ENCODE results near the gene CCDC61.

CCDC61 gene

GRCh38 chr19:45981350-45981749, 13.9 kb upstream of the CCDC61 start:
- TF ChIP-seq ARNTL (CRISPR knock-in tag; IDR thresholded peaks at IDR 0.05; ENCODE audit: borderline replicate concordance, low read depth) (no peak), OSR1 (CRISPR knock-in tag; IDR thresholded peaks at IDR 0.05) (no peak), ZFP30 (CRISPR knock-in tag; IDR thresholded peaks at IDR 0.05) (no peak), ZNF565 (CRISPR knock-in tag; conservative IDR thresholded peaks at IDR 0.05; ENCODE audit: low read depth) (no peak), CSDC2 (CRISPR knock-in tag; IDR thresholded peaks at IDR 0.05) (no peak), POU6F1 (CRISPR knock-in tag; IDR thresholded peaks at IDR 0.05; ENCODE audit: borderline replicate concordance, low read depth) (no peak), SNAI2 (CRISPR knock-in tag; IDR thresholded peaks at IDR 0.05) (no peak), RARB (CRISPR knock-in tag; IDR thresholded peaks at IDR 0.05) (no peak), GLIS3 (CRISPR knock-in tag; IDR thresholded peaks at IDR 0.05) (no peak), ZC3H10 (CRISPR knock-in tag; IDR thresholded peaks at IDR 0.05) (no peak), ZNF70 (CRISPR knock-in tag; IDR thresholded peaks at IDR 0.05) (no peak)
- TF ChIP-seq, protein P1, sequence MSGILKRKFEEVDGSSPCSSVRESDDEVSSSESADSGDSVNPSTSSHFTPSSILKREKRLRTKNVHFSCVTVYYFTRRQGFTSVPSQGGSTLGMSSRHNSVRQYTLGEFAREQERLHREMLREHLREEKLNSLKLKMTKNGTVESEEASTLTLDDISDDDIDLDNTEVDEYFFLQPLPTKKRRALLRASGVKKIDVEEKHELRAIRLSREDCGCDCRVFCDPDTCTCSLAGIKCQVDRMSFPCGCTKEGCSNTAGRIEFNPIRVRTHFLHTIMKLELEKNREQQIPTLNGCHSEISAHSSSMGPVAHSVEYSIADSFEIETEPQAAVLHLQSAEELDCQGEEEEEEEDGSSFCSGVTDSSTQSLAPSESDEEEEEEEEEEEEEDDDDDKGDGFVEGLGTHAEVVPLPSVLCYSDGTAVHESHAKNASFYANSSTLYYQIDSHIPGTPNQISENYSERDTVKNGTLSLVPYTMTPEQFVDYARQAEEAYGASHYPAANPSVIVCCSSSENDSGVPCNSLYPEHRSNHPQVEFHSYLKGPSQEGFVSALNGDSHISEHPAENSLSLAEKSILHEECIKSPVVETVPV (CRISPR knock-in tag; IDR thresholded peaks at IDR 0.05): no peak
- TF ChIP-seq, protein P2, sequence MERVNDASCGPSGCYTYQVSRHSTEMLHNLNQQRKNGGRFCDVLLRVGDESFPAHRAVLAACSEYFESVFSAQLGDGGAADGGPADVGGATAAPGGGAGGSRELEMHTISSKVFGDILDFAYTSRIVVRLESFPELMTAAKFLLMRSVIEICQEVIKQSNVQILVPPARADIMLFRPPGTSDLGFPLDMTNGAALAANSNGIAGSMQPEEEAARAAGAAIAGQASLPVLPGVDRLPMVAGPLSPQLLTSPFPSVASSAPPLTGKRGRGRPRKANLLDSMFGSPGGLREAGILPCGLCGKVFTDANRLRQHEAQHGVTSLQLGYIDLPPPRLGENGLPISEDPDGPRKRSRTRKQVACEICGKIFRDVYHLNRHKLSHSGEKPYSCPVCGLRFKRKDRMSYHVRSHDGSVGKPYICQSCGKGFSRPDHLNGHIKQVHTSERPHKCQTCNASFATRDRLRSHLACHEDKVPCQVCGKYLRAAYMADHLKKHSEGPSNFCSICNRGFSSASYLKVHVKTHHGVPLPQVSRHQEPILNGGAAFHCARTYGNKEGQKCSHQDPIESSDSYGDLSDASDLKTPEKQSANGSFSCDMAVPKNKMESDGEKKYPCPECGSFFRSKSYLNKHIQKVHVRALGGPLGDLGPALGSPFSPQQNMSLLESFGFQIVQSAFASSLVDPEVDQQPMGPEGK (CRISPR knock-in tag; IDR thresholded peaks at IDR 0.05; ENCODE audit: borderline replicate concordance): no peak
- no peak for ATAC-seq

GRCh38 chr19:45985321-45985720, 9.9 kb upstream of the CCDC61 start:
- ATAC-seq: no peak
- no peak for TF ChIP-seq ZNF8 (CRISPR knock-in tag; IDR thresholded peaks at IDR 0.05)
- TF ChIP-seq CSDC2 (CRISPR knock-in tag; IDR thresholded peaks at IDR 0.05): no peak
- TF ChIP-seq ZFP30 (CRISPR knock-in tag; IDR thresholded peaks at IDR 0.05): no peak
- TF ChIP-seq ZFP3 (CRISPR knock-in tag; IDR thresholded peaks at IDR 0.05): no peak
- no peak for TF ChIP-seq ESRRG (CRISPR knock-in tag; IDR thresholded peaks at IDR 0.05)
- no peak for TF ChIP-seq POU6F1 (CRISPR knock-in tag; IDR thresholded peaks at IDR 0.05; ENCODE audit: borderline replicate concordance, low read depth)
- TF ChIP-seq ARNTL (CRISPR knock-in tag; IDR thresholded peaks at IDR 0.05; ENCODE audit: borderline replicate concordance, low read depth): no peak
- TF ChIP-seq, protein P3, sequence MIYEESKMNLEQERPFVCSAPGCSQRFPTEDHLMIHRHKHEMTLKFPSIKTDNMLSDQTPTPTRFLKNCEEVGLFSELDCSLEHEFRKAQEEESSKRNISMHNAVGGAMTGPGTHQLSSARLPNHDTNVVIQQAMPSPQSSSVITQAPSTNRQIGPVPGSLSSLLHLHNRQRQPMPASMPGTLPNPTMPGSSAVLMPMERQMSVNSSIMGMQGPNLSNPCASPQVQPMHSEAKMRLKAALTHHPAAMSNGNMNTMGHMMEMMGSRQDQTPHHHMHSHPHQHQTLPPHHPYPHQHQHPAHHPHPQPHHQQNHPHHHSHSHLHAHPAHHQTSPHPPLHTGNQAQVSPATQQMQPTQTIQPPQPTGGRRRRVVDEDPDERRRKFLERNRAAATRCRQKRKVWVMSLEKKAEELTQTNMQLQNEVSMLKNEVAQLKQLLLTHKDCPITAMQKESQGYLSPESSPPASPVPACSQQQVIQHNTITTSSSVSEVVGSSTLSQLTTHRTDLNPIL (CRISPR knock-in tag; IDR thresholded peaks at IDR 0.05; ENCODE audit: low read depth): no peak
- TF ChIP-seq, protein P2 (CRISPR knock-in tag; IDR thresholded peaks at IDR 0.05; ENCODE audit: borderline replicate concordance): no peak
- no peak for TF ChIP-seq ZNF70 (CRISPR knock-in tag; IDR thresholded peaks at IDR 0.05)
- TF ChIP-seq, protein P4, sequence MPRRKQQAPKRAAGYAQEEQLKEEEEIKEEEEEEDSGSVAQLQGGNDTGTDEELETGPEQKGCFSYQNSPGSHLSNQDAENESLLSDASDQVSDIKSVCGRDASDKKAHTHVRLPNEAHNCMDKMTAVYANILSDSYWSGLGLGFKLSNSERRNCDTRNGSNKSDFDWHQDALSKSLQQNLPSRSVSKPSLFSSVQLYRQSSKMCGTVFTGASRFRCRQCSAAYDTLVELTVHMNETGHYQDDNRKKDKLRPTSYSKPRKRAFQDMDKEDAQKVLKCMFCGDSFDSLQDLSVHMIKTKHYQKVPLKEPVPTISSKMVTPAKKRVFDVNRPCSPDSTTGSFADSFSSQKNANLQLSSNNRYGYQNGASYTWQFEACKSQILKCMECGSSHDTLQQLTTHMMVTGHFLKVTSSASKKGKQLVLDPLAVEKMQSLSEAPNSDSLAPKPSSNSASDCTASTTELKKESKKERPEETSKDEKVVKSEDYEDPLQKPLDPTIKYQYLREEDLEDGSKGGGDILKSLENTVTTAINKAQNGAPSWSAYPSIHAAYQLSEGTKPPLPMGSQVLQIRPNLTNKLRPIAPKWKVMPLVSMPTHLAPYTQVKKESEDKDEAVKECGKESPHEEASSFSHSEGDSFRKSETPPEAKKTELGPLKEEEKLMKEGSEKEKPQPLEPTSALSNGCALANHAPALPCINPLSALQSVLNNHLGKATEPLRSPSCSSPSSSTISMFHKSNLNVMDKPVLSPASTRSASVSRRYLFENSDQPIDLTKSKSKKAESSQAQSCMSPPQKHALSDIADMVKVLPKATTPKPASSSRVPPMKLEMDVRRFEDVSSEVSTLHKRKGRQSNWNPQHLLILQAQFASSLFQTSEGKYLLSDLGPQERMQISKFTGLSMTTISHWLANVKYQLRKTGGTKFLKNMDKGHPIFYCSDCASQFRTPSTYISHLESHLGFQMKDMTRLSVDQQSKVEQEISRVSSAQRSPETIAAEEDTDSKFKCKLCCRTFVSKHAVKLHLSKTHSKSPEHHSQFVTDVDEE (CRISPR knock-in tag; IDR thresholded peaks at IDR 0.05): no peak
